GM23248 (cell line): ENCODE results near the gene PPP2R2B. TPM values are rescaled to one million over a fixed set of nuclear protein-coding genes. Genes with fewer than 3 reads are reported as not detected.

Experiments used
- DNase-seq: peaks from one replicate; pipeline ENCODE4 v3.0.0-alpha.2; 2015
- H2AFZ ChIP-seq: fragments of 200-600 bp; sonication (generic); 2 replicates; pipeline ENCODE4 v1.6.1; 2016; ENCODE audit warnings: antibody characterized with exemption
- H3F3A ChIP-seq: fragments of 200-600 bp; sonication (generic); 2 replicates; pipeline ENCODE4 v1.6.1; 2016; ENCODE audit warnings: mild to moderate bottlenecking, antibody characterized with exemption, mixed run types; ENCODE audit not compliant: insufficient read depth
- H3K27ac ChIP-seq: fragments of 200-600 bp; sonication (generic); 2 replicates; pipeline ENCODE4 v1.5.1; 2016; ENCODE audit warnings: mild to moderate bottlenecking
- H3K27me3 ChIP-seq: fragments of 200-600 bp; sonication (generic); replicated peaks from 2 replicates; pipeline ENCODE4 v1.6.1; 2016; ENCODE audit warnings: mild to moderate bottlenecking; ENCODE audit not compliant: insufficient read depth
- H3K36me3 ChIP-seq: fragments of 200-600 bp; sonication (generic); 2 replicates; pipeline ENCODE4 v1.6.1; 2016; ENCODE audit warnings: low read depth, mild to moderate bottlenecking
- H3K4me1 ChIP-seq: fragments of 200-600 bp; sonication (generic); 2 replicates; pipeline ENCODE4 v1.6.1; 2016; ENCODE audit warnings: mild to moderate bottlenecking; ENCODE audit not compliant: insufficient read depth
- H3K4me2 ChIP-seq: fragments of 200-600 bp; sonication (generic); one replicate; pipeline ENCODE4 v1.6.1; 2016; ENCODE audit warnings: mild to moderate bottlenecking; ENCODE audit not compliant: unreplicated experiment
- H3K4me3 ChIP-seq: fragments of 200-600 bp; sonication (generic); 2 replicates; pipeline ENCODE4 v1.5.1; 2016; ENCODE audit warnings: mild to moderate bottlenecking
- H3K79me2 ChIP-seq: fragments of 200-600 bp; sonication (generic); 2 replicates; pipeline ENCODE4 v1.6.1; 2016; ENCODE audit warnings: mild to moderate bottlenecking; ENCODE audit not compliant: insufficient read depth
- H3K9ac ChIP-seq: fragments of 200-600 bp; sonication (generic); 2 replicates; pipeline ENCODE4 v1.6.1; 2016; ENCODE audit warnings: mild to moderate bottlenecking
- H3K9me2 ChIP-seq: fragments of 200-600 bp; sonication (generic); 2 replicates; pipeline ENCODE4 v1.6.1; 2016; ENCODE audit warnings: mixed run types, mild to moderate bottlenecking, moderate library complexity; ENCODE audit not compliant: insufficient read depth
- H3K9me3 ChIP-seq: fragments of 200-600 bp; sonication (generic); one replicate; pipeline ENCODE4 v1.6.1; 2017; ENCODE audit warnings: low read depth
- H4K20me1 ChIP-seq: fragments of 200-600 bp; sonication (generic); 2 replicates; pipeline ENCODE4 v1.6.0; 2016; ENCODE audit not compliant: insufficient read depth
- EZH2 ChIP-seq: fragments of 200-600 bp; sonication (generic); IDR thresholded peaks from 2 replicates; pipeline ENCODE4 v1.6.1; 2018; ENCODE audit warnings: antibody characterized with exemption, mild to moderate bottlenecking; ENCODE audit not compliant: insufficient read depth, poor library complexity, severe bottlenecking
- EZH2phosphoT487 ChIP-seq: fragments of 200-600 bp; sonication (generic); IDR thresholded peaks from 2 replicates; pipeline ENCODE4 v1.6.1; 2018; ENCODE audit warnings: antibody characterized with exemption, moderate library complexity, mild to moderate bottlenecking, low read depth; ENCODE audit not compliant: insufficient read depth
- WGBS, 2 experiments: methylation state at CpG; one replicate each; pipeline ENCODE4 v1.1.6; 2015 to 2017; ENCODE audit warnings: low lambda C conversion rate in 2 of 2, low coverage in 1 of 2; ENCODE audit errors: missing lambda C conversion rate in 2 of 2; 5-methylcytosine and 5-hydroxymethylcytosine counted together
- in situ Hi-C: fragments of 300-500 bp; cut with MboI; formaldehyde crosslinking; loops from 2 replicates; pipeline ENCODE4 v1.15.0; 2020
- polyA plus RNA-seq: library from polyadenylated mRNA; unstranded; fragments of >200 nt; fragmentation: Nextera tagmentation; extraction: Ambion mirVana; gene quantifications from 2 replicates; pipeline ENCODE4 v1.2.1, GENCODE V29; 2016
- total RNA-seq: library from RNA; depleted of rRNA; stranded (reverse); fragments of >200 nt; shearing (Covaris generic); gene quantifications from 2 replicates; pipeline ENCODE4 v1.2.3, GENCODE V29; 2014

PPP2R2B gene
- total and polyA plus RNA-seq, 2 experiments from 2014 or later, result 0.11 to 0.28 TPM

DNA sequence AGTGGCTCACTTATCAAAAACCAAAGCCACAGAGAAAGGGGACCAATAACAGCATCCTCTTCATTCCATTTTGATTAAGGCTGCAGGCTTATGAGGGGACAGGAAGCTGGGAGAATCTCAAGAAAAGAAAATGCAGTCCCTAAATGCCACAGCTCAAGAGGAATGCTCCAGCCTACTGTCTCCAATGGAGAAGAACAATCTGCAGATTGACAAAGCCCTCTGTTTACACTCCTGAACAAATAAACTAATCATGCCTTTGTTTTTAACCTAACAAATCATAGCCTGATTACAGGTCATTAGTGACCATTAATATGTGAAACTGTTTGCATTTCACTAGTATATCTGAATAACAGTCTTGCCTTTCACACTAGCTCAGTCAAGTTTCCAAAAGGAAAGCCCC lies 26.5 kb downstream of the PPP2R2B start:
- H3K27me3 ChIP-seq, result no peaks in the 10 kb centered on the region
- no peak overlapping the region for H3K27ac ChIP-seq

DNA sequence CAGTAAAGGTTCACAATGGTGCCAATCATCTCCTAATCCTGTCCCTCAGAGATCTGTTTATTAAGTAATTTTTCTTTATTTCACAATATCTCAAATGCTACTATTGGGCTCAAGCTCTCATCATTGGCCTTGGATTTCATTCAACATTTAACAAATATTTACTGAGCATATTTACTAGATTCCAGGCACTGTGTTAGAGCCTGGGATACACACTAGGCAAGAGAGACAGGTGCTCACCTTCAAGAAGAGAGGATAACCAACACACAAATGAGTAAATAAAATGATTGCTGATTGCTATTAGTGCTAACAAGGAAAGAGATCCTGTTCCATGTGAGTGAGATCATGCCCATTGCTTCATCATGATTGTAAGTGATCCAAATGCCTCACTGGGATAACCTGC lies 27.4 kb downstream of the PPP2R2B start:
- Histone ChIP-seq H3K4me1 (no peaks in the 10 kb centered on the region), H4K20me1 (no peaks in the 10 kb centered on the region), H2AFZ (no peak overlapping the region), H3K36me3 (no peaks in the 10 kb centered on the region), H3K27ac (no peak overlapping the region), H3K4me3 (no peak overlapping the region), H3K9ac (no peak overlapping the region), H3K4me2 (no peak overlapping the region), H3F3A (no peaks in the 10 kb centered on the region), H3K9me2 (no peaks in the 10 kb centered on the region), H3K27me3 (no peaks in the 10 kb centered on the region), H3K9me3 (no peaks in the 10 kb centered on the region), H3K79me2 (no peaks in the 10 kb centered on the region)
- in situ Hi-C loops, result no loop called here
- DNase-seq, result no peak
- TF ChIP-seq EZH2phosphoT487, result no peak

More for the DNA sequence above, 26.5 kb downstream of the PPP2R2B start:
- no peaks in the 10 kb centered on the region for H4K20me1 ChIP-seq
- H3K9ac ChIP-seq, result no peak overlapping the region
- H3K9me2 ChIP-seq, result no peaks in the 10 kb centered on the region
- DNase-seq, result no peak
- H3K79me2 ChIP-seq, result no peaks in the 10 kb centered on the region
- H3K9me3 ChIP-seq, result no peaks in the 10 kb centered on the region
- H3F3A ChIP-seq, result no peaks in the 10 kb centered on the region
- H2AFZ ChIP-seq, result no peak overlapping the region
- TF ChIP-seq EZH2 (no peak), EZH2phosphoT487 (no peak)
- no peaks in the 10 kb centered on the region for H3K36me3 ChIP-seq
- in situ Hi-C loops, result no loop called here
- H3K4me3 ChIP-seq, result no peak overlapping the region
- no peak overlapping the region for H3K4me2 ChIP-seq
- H3K4me1 ChIP-seq, result no peaks in the 10 kb centered on the region

DNA sequence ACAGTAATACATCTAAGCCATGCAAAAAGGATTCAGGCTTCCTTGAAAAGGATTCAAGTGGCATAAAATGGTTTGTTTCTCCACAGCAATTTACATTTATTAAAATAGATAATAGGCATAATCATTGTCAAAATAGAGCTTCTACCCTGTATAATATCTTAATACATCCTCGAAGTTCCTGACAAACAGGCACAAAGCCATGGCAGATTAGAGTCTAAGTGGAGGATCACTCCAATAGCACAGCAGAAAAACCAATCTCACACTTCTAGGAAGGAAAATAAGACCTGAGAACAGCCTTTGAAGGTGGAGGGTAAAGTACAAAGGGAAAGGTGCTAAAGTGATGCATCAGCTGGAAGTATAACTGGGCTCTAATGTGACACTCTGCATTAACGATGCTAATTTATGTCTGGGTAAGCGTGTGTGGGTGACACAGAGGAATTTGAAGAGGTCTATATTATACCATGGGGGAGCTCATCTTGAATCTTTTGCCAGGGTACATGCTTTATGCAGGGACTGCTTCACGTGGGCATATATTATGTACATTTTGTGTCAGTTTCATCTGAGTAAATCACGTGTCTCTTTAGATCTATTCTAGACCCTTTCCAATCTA lies 28.8 kb downstream of the PPP2R2B start:
- H3K4me2 ChIP-seq, result no peak overlapping the region
- 31 to 34% methylated on average over 5 of the region's 5 CpGs for WGBS, 2 experiments
- no peak overlapping the region for H3K27ac ChIP-seq
- H3K9ac ChIP-seq, result no peak overlapping the region
- H4K20me1 ChIP-seq, result no peaks in the 10 kb centered on the region
- H3F3A ChIP-seq, result no peaks in the 10 kb centered on the region
- H3K4me3 ChIP-seq, result no peak overlapping the region
- H3K9me3 ChIP-seq, result no peaks in the 10 kb centered on the region
- no peak overlapping the region for H2AFZ ChIP-seq
- TF ChIP-seq EZH2phosphoT487 (no peak), EZH2 (no peak)
- DNase-seq, result no peak
- no peaks in the 10 kb centered on the region for H3K79me2 ChIP-seq
- H3K9me2 ChIP-seq, result no peaks in the 10 kb centered on the region
- no peaks in the 10 kb centered on the region for H3K36me3 ChIP-seq
- in situ Hi-C loops, result no loop called here
- no peaks in the 10 kb centered on the region for H3K27me3 ChIP-seq
- no peaks in the 10 kb centered on the region for H3K4me1 ChIP-seq

DNA sequence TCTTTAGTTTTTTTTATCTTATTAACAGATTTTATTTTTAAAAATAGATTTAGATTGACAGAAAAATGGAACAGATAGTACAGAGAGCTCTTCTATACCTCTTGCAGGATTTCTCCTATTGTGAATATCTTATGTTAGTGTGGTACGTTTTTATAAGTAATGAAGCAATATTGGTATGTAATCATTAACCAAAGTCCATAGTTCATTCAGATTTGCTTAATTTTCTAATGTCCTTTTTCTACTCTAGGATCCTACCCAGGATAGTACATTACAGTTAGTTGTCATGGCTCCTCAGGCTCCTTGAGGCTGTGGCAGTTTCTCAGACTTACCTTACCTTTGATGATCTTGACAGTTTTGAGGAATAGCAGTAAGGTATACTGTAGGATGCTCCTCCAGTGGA lies 30.4 kb downstream of the PPP2R2B start:
- no peak overlapping the region for H3K4me2 ChIP-seq
- no peaks in the 10 kb centered on the region for H3F3A ChIP-seq
- H3K9me3 ChIP-seq, result no peaks in the 10 kb centered on the region
- TF ChIP-seq EZH2phosphoT487 (no peak), EZH2 (no peak)
- H2AFZ ChIP-seq, result no peak overlapping the region
- H3K36me3 ChIP-seq, result no peaks in the 10 kb centered on the region
- in situ Hi-C loops, result no loop called here
- H3K4me1 ChIP-seq, result no peaks in the 10 kb centered on the region
- no peak overlapping the region for H3K9ac ChIP-seq
- WGBS, 2 experiments, result 21 to 26% methylated on average over 1 of the region's 1 CpG
- no peaks in the 10 kb centered on the region for H3K27me3 ChIP-seq
- no peaks in the 10 kb centered on the region for H3K9me2 ChIP-seq
- H4K20me1 ChIP-seq, result no peaks in the 10 kb centered on the region
- no peak overlapping the region for H3K27ac ChIP-seq
- DNase-seq, result no peak
- no peak overlapping the region for H3K4me3 ChIP-seq
- no peaks in the 10 kb centered on the region for H3K79me2 ChIP-seq

DNA sequence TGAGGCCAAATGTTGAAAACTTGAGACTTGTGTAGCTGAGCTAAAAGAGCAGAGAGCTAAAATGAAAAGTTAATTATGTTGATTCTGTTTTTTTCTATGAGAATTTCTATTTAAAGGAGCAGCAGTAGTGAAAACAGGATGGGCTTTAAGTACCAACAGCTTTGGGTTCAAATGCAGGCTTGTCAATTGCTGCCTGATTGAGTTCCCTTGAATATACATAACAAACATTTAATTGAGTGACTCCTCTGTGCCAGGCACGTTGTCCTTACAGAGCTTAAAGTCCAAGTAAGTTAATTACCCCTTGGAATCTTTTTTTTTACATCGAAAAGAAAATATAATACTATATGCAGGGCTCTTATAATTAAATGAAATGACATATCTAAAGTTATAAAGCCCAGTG lies 38.5 kb downstream of the PPP2R2B start:
- WGBS, 2 experiments, result 16 to 20% methylated on average over 2 of the region's 2 CpGs

More for the DNA sequence above, 38.5 kb downstream of the PPP2R2B start:
- in situ Hi-C loops, result no loop called here
- no peaks in the 10 kb centered on the region for H4K20me1 ChIP-seq
- no peaks in the 10 kb centered on the region for H3K36me3 ChIP-seq
- H3K9me3 ChIP-seq, result no peaks in the 10 kb centered on the region
- H3K79me2 ChIP-seq, result no peaks in the 10 kb centered on the region
- no peak overlapping the region for H3K4me3 ChIP-seq
- no peak overlapping the region for H2AFZ ChIP-seq
- no peak overlapping the region for H3K9ac ChIP-seq
- no peak for DNase-seq
- TF ChIP-seq EZH2, result no peak
- TF ChIP-seq EZH2phosphoT487, result no peak
- no peak overlapping the region for H3K27ac ChIP-seq
- H3K4me2 ChIP-seq, result no peak overlapping the region
- H3K9me2 ChIP-seq, result no peaks in the 10 kb centered on the region
- no peaks in the 10 kb centered on the region for H3K27me3 ChIP-seq
- no peaks in the 10 kb centered on the region for H3F3A ChIP-seq
- no peaks in the 10 kb centered on the region for H3K4me1 ChIP-seq
